Body of pancreas (tissue), 4 donors: Measurements from ENCODE around the gene CCDC150. TPM values are rescaled to one million over a fixed set of nuclear protein-coding genes. Genes with fewer than 3 reads are reported as not detected.

ENCODE experiments used
- ATAC-seq: fragments of 150-250 bp; one replicate; pipeline ENCODE4 v1.9.1; 2016
- DNase-seq, 4 donors: peaks; one replicate each; pipeline ENCODE4 v3.0.0-alpha.2; 2019
- H3K27ac ChIP-seq, 4 donors: fragments of 200-600 bp; sonication (generic); 1 replicate in 3 of 4; 2 replicates in 1 of 4; pipeline versions ENCODE4 v1.5.1 to v1.6.1; 2016 to 2019; ENCODE audit warnings: mild to moderate bottlenecking in 1 of 4, mixed read lengths in 1 of 4, moderate library complexity in 1 of 4
- H3K27me3 ChIP-seq, 2 donors: fragments of 200-600 bp; sonication (generic); one replicate each; pipeline ENCODE4 v1.6.0; 2016; ENCODE audit warnings: mild to moderate bottlenecking in 1 of 2
- H3K36me3 ChIP-seq, 2 donors: fragments of 200-600 bp; sonication (generic); replicated peaks in 1 of 2; 2 replicates each; pipeline ENCODE4 v1.5.1; 2016; ENCODE audit warnings: low read depth in 2 of 2; ENCODE audit not compliant: insufficient read depth in 1 of 2
- H3K4me1 ChIP-seq: fragments of 200-600 bp; sonication (generic); one replicate; pipeline ENCODE4 v1.6.0; 2016
- H3K4me3 ChIP-seq, 2 donors: fragments of 200-600 bp; sonication (generic); 1 replicate in 1 of 2; 2 replicates in 1 of 2; pipeline ENCODE4 v1.5.1; 2016 to 2019
- H3K9me3 ChIP-seq, 3 donors: fragments of 200-600 bp; sonication (generic); 1 replicate in 2 of 3; 2 replicates in 1 of 3; pipeline ENCODE4 v1.5.1; 2016
- CTCF ChIP-seq, 7 experiments: fragments of 450-650 bp in 4 of 7; fragments of 200-600 bp in 3 of 7; sonication (generic) in 3 of 7; IDR thresholded peaks; one replicate each; pipeline ENCODE4 v1.5.1; 2016 to 2019; ENCODE audit warnings: antibody characterized with exemption in 7 of 7
- POLR2A ChIP-seq, 3 donors: fragments of 450-650 bp; IDR thresholded peaks; one replicate each; pipeline ENCODE4 v1.6.1; 2016; ENCODE audit warnings: antibody characterized with exemption in 3 of 3, mild to moderate bottlenecking in 2 of 3
- WGBS, 2 donors: methylation state at CpG; one replicate each; pipeline ENCODE4 v1.1.5; 2017; 5-methylcytosine and 5-hydroxymethylcytosine counted together
- intact Hi-C: fragments of 100-400 bp; cut with DNase I; formaldehyde crosslinking; loops from one replicate; pipeline ENCODE4 v1.15.1; 2023
- total RNA-seq, 2 donors: library from RNA; depleted of rRNA; stranded (reverse); fragments of >200 nt; gene quantifications; one replicate each; pipeline ENCODE4 v1.1.0, GENCODE V29; 2016

CCDC150 gene
- total RNA-seq, 2 donors from 2014 or later = 2.6 TPM; not detected in 1

- intact Hi-C loops = no loop called here
- no peaks in the 10 kb centered on the region for H3K9me3 ChIP-seq
- DNase-seq = no peak
- no peaks in the 10 kb centered on the region for H3K4me1 ChIP-seq
- no peak for ATAC-seq
- WGBS, 2 donors = 48 to 76% methylated on average over 2 of the region's 2 CpGs
- no peaks in the 10 kb centered on the region for H3K27me3 ChIP-seq
- no peak for TF ChIP-seq CTCF (IDR thresholded peaks at IDR 0.05)
- no peak for TF ChIP-seq POLR2A (IDR thresholded peaks at IDR 0.05)
- no peak overlapping the region for H3K27ac ChIP-seq
- no peak overlapping the region for H3K4me3 ChIP-seq
- H3K36me3 ChIP-seq = no peaks in the 10 kb centered on the region
Observed at GRCh38 chr2:196737046-196737445, 97.5 kb downstream of the CCDC150 start.

GRCh38 chr2:196739031-196739430 lies 99.5 kb downstream of the CCDC150 start:
- no peaks in the 10 kb centered on the region for H3K4me1 ChIP-seq
- WGBS, 2 donors = 90 to 93% methylated on average over 5 of the region's 5 CpGs
- TF ChIP-seq CTCF (IDR thresholded peaks at IDR 0.05) (no peak), POLR2A (IDR thresholded peaks at IDR 0.05) (no peak)
- H3K27me3 ChIP-seq = no peaks in the 10 kb centered on the region
- intact Hi-C loops = no loop called here
- ATAC-seq = no peak
- H3K36me3 ChIP-seq = no peaks in the 10 kb centered on the region
- H3K9me3 ChIP-seq = no peaks in the 10 kb centered on the region
- no peak for DNase-seq
- no peak overlapping the region for H3K27ac ChIP-seq
- no peak overlapping the region for H3K4me3 ChIP-seq

GRCh38 chr2:196742216-196742615 lies 102.7 kb downstream of the CCDC150 start:
- H3K27me3 ChIP-seq = no peaks in the 10 kb centered on the region
- intact Hi-C loops = no loop called here
- H3K9me3 ChIP-seq = no peaks in the 10 kb centered on the region
- no peak for DNase-seq
- ATAC-seq = no peak
- no peak overlapping the region for H3K27ac ChIP-seq
- no peaks in the 10 kb centered on the region for H3K4me1 ChIP-seq
- H3K36me3 ChIP-seq = no peaks in the 10 kb centered on the region
- TF ChIP-seq POLR2A (IDR thresholded peaks at IDR 0.05) = no peak
- no peak for TF ChIP-seq CTCF (IDR thresholded peaks at IDR 0.05)
- no peak overlapping the region for H3K4me3 ChIP-seq
- 63 to 67% methylated on average over 3 of the region's 3 CpGs for WGBS, 2 donors

- ATAC-seq = no peak
- Histone ChIP-seq H3K9me3 (no peaks in the 10 kb centered on the region), H3K27me3 (no peaks in the 10 kb centered on the region), H3K4me3 (no peak overlapping the region), H3K36me3 (no peaks in the 10 kb centered on the region), H3K4me1 (no peaks in the 10 kb centered on the region), H3K27ac (no peak overlapping the region)
- WGBS, 2 donors = 75 to 80% methylated on average over 2 to 3 of the region's 3 CpGs
- TF ChIP-seq POLR2A (IDR thresholded peaks at IDR 0.05) (no peak), CTCF (IDR thresholded peaks at IDR 0.05) (no peak)
- intact Hi-C loops = no loop called here
- no peak for DNase-seq
Observed at GRCh38 chr2:196742685-196743084, 103.2 kb downstream of the CCDC150 start.

GRCh38 chr2:196743165-196743564 lies 103.7 kb downstream of the CCDC150 start:
- DNase-seq (no peak), ATAC-seq (no peak)
- Histone ChIP-seq H3K9me3 (no peaks in the 10 kb centered on the region), H3K36me3 (no peaks in the 10 kb centered on the region), H3K4me3 (no peak overlapping the region), H3K27ac (no peak overlapping the region), H3K4me1 (no peaks in the 10 kb centered on the region), H3K27me3 (no peaks in the 10 kb centered on the region)
- TF ChIP-seq CTCF (IDR thresholded peaks at IDR 0.05) (no peak), POLR2A (IDR thresholded peaks at IDR 0.05) (no peak)
- 85 to 87% methylated on average over 6 to 7 of the region's 7 CpGs for WGBS, 2 donors
- intact Hi-C loops = no loop called here
